ENCODE measurements around the gene TBL1XR1.

TBL1XR1 gene

GRCh38 chr3:176974279-176974678 is 223.0 kb downstream of the TBL1XR1 start:
- in situ Hi-C loops (cut with HindIII; ENCODE audit: low sequenced_read_pairs) = no loop called here

GRCh38 chr3:176971613-176972174 is 225.6 kb downstream of the TBL1XR1 start:
- in situ Hi-C loops (cut with HindIII; ENCODE audit: low sequenced_read_pairs) = no loop called here

DNA sequence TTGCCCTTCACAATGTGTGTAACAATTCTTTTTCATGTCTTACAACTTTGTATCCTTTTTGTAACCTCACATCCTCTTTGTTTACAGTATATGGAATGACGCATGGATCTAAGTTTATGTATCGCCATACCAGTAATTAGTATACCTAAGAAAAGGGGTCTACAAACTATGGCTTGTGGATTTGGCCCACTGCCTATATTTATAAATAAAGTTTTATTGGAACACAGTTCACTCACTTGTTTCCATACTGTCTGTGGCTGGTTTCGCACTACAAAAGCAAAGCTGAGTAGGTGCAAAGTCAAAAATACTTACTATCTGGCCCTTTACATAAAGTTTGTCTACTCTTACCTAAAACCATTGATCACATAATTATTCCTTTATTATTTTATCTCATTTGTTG is 226.5 kb downstream of the TBL1XR1 start:
- in situ Hi-C loops (cut with HindIII; ENCODE audit: low sequenced_read_pairs) = no loop called here

- in situ Hi-C loops (cut with HindIII; ENCODE audit: low sequenced_read_pairs) = no loop called here
These were observed 227.8 kb downstream of the TBL1XR1 start for GRCh38 chr3:176969506-176969905.

Data from DLD1 (cell line).